Astrocyte (in vitro differentiated cells and primary cell): ENCODE measurements around the gene IL5RA. TPM values are rescaled to one million over a fixed set of nuclear protein-coding genes. Genes with fewer than 3 reads are reported as not detected.

ENCODE experiments used
- DNase-seq: peaks from one replicate; pipeline ENCODE4 v3.0.0-alpha.2; 2010; ENCODE audit warnings: low read depth
- FAIRE-seq: peaks from 2 replicates; lab custom pipeline; 2011; peaks lifted over from hg19 to GRCh38; lab: Jason Lieb, UNC
- H2AFZ ChIP-seq: 2 replicates; pipeline ENCODE4 v1.6.0; 2012; ENCODE audit warnings: low read depth, low read length, inconsistent platforms
- H3K27ac ChIP-seq: 2 replicates; pipeline ENCODE4 v1.5.1; 2011; ENCODE audit warnings: low read depth, low read length, inconsistent platforms
- H3K27me3 ChIP-seq: 2 replicates; pipeline ENCODE4 v1.6.0; 2011; ENCODE audit warnings: low read length, inconsistent platforms; ENCODE audit not compliant: insufficient read depth
- H3K36me3 ChIP-seq: 2 replicates; pipeline ENCODE4 v1.5.1; 2011; ENCODE audit warnings: low read length, inconsistent platforms; ENCODE audit not compliant: insufficient read depth
- H3K4me1 ChIP-seq: 2 replicates; pipeline ENCODE4 v1.5.1; 2011; ENCODE audit warnings: low read length, inconsistent platforms; ENCODE audit not compliant: insufficient read depth
- H3K4me2 ChIP-seq: 2 replicates; pipeline ENCODE4 v1.6.0; 2012; ENCODE audit warnings: low read length, inconsistent platforms
- H3K4me3 ChIP-seq: 2 replicates; pipeline ENCODE4 v1.5.1; 2011; ENCODE audit warnings: low read depth, mild to moderate bottlenecking, low read length, inconsistent platforms; ENCODE audit not compliant: insufficient read depth
- H3K79me2 ChIP-seq: 2 replicates; pipeline ENCODE4 v1.6.0; 2012; ENCODE audit warnings: mild to moderate bottlenecking, low read length, inconsistent platforms; ENCODE audit not compliant: insufficient read depth
- H3K9ac ChIP-seq: 2 replicates; pipeline ENCODE4 v1.6.0; 2012; ENCODE audit warnings: mild to moderate bottlenecking, low read length, inconsistent platforms
- H3K9me3 ChIP-seq: 2 replicates; pipeline ENCODE4 v1.5.1; 2012; ENCODE audit warnings: low read depth, mild to moderate bottlenecking, low read length, inconsistent platforms; ENCODE audit not compliant: insufficient read depth
- H4K20me1 ChIP-seq: 2 replicates; pipeline ENCODE4 v1.6.0; 2012; ENCODE audit warnings: low read length, inconsistent platforms; ENCODE audit not compliant: insufficient read depth
- H3K27ac Mint-ChIP-seq: one replicate; pipeline ENCODE4 v1.8.0; 2021; ENCODE audit warnings: mild to moderate bottlenecking, mixed read lengths; ENCODE audit not compliant: unreplicated experiment
- H3K27me3 Mint-ChIP-seq: one replicate; pipeline ENCODE4 v1.8.0; 2021; ENCODE audit warnings: low read depth, mixed read lengths; ENCODE audit not compliant: unreplicated experiment
- H3K36me3 Mint-ChIP-seq: one replicate; pipeline ENCODE4 v1.8.0; 2021; ENCODE audit warnings: low read depth, mixed read lengths; ENCODE audit not compliant: unreplicated experiment
- H3K4me1 Mint-ChIP-seq: one replicate; pipeline ENCODE4 v1.8.0; 2021; ENCODE audit warnings: low read depth, mixed read lengths; ENCODE audit not compliant: unreplicated experiment
- H3K4me3 Mint-ChIP-seq: one replicate; pipeline ENCODE4 v1.8.0; 2021; ENCODE audit warnings: mild to moderate bottlenecking, moderate library complexity, mixed read lengths; ENCODE audit not compliant: unreplicated experiment
- H3K9me3 Mint-ChIP-seq: one replicate; pipeline ENCODE4 v1.8.0; 2021; ENCODE audit warnings: mild to moderate bottlenecking, mixed read lengths; ENCODE audit not compliant: unreplicated experiment
- CTCF ChIP-seq: IDR thresholded peaks from 2 replicates; pipeline ENCODE4 v1.5.1; 2011; ENCODE audit warnings: low read depth, mild to moderate bottlenecking, inconsistent platforms, low read length, moderate library complexity; ENCODE audit not compliant: insufficient read depth
- EZH2 ChIP-seq: IDR thresholded peaks from 2 replicates; pipeline ENCODE4 v1.6.1; 2012; ENCODE audit warnings: mild to moderate bottlenecking, low read length, inconsistent platforms; ENCODE audit not compliant: insufficient read depth
- total RNA-seq: library from RNA; stranded (reverse); gene quantifications from 2 replicates; pipeline ENCODE4 v1.2.1, GENCODE V29; 2021

The IL5RA gene
- total RNA-seq, 1 donor from 2014 or later: not detected

DNA sequence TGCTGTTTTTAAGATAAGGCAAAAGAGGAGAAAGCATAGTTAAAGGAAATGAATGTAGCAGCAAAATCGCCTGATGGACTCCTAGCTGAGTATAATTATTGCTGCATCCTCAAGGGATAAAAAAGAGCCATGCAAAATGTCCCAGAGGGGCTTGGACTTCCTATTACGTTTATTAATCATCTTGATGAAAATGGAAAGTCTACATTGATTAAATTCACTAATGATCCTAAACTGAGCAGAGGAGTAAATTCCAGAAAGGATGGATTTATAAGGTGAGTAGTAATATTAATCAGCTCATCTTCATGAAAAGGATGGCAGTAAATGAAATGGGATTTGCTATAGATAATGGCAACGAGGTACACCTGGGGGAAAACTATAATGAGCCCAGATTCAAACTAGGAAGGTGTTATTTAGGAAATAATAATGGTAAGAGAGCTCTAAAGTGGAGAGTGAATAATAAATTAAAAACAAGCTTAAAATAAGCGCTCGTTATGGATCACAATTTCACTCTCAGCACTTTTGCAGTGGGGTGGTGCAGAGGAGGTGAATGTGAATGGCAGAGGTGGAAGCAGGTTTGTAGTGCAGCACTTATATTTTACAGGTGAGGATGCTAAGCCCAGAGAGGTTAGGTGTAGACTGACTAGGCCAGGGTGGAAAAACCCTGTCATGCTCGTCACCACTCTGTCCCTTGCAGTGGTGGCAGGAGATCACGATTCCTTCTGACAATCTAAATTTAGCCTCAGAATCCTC lies 22.3 kb downstream of the IL5RA start:
- peaks cover 8% of the 10 kb centered on the region for H3K9me3 Mint-ChIP-seq
- H3K27ac ChIP-seq: no peak overlapping the region
- no peak overlapping the region for H3K4me2 ChIP-seq
- H3K4me3 Mint-ChIP-seq: no peak overlapping the region
- no peaks in the 10 kb centered on the region for H3K4me1 ChIP-seq
- H3K27me3 Mint-ChIP-seq: no peaks in the 10 kb centered on the region
- no peaks in the 10 kb centered on the region for H3K36me3 Mint-ChIP-seq
- TF ChIP-seq EZH2: no peak
- no peak for TF ChIP-seq CTCF
- no peak overlapping the region for H3K27ac Mint-ChIP-seq
- no peaks in the 10 kb centered on the region for H4K20me1 ChIP-seq
- H3K4me3 ChIP-seq: no peak overlapping the region
- H2AFZ ChIP-seq: no peak overlapping the region
- H3K36me3 ChIP-seq: no peaks in the 10 kb centered on the region
- H3K9ac ChIP-seq: no peak overlapping the region
- no peak for DNase-seq
- no peaks in the 10 kb centered on the region for H3K9me3 ChIP-seq
- no peaks in the 10 kb centered on the region for H3K79me2 ChIP-seq
- no peaks in the 10 kb centered on the region for H3K4me1 Mint-ChIP-seq
- no peak for FAIRE-seq
- no peaks in the 10 kb centered on the region for H3K27me3 ChIP-seq

GRCh38 chr3:3087279-3087678 lies 22.9 kb downstream of the IL5RA start:
- FAIRE-seq (no peak), DNase-seq (no peak)
- Mint-ChIP-seq H3K9me3 (peaks cover 8% of the 10 kb centered on the region), H3K36me3 (no peaks in the 10 kb centered on the region), H3K4me3 (no peak overlapping the region), H3K27ac (no peak overlapping the region), H3K4me1 (no peaks in the 10 kb centered on the region), H3K27me3 (no peaks in the 10 kb centered on the region)
- Histone ChIP-seq H3K4me1 (no peaks in the 10 kb centered on the region), H3K9me3 (no peaks in the 10 kb centered on the region), H3K27me3 (no peaks in the 10 kb centered on the region), H4K20me1 (no peaks in the 10 kb centered on the region), H2AFZ (no peak overlapping the region), H3K4me2 (no peak overlapping the region), H3K4me3 (no peak overlapping the region), H3K36me3 (no peaks in the 10 kb centered on the region), H3K27ac (no peak overlapping the region), H3K9ac (no peak overlapping the region), H3K79me2 (no peaks in the 10 kb centered on the region)
- TF ChIP-seq EZH2: no peak
- no peak for TF ChIP-seq CTCF

- FAIRE-seq (no peak), DNase-seq (no peak)
- peaks cover 6% of the 10 kb centered on the region for H3K9me3 Mint-ChIP-seq
- no peaks in the 10 kb centered on the region for H3K36me3 Mint-ChIP-seq
- H3K27me3 Mint-ChIP-seq: no peaks in the 10 kb centered on the region
- Histone ChIP-seq H4K20me1 (no peaks in the 10 kb centered on the region), H3K4me1 (no peaks in the 10 kb centered on the region), H3K9me3 (no peaks in the 10 kb centered on the region), H3K4me3 (no peak overlapping the region), H3K27ac (no peak overlapping the region), H3K36me3 (no peaks in the 10 kb centered on the region), H3K27me3 (no peaks in the 10 kb centered on the region), H3K79me2 (no peaks in the 10 kb centered on the region), H3K9ac (no peak overlapping the region), H2AFZ (no peak overlapping the region), H3K4me2 (no peak overlapping the region)
- H3K27ac Mint-ChIP-seq: no peak overlapping the region
- TF ChIP-seq CTCF (no peak), EZH2 (no peak)
- no peak overlapping the region for H3K4me3 Mint-ChIP-seq
- no peaks in the 10 kb centered on the region for H3K4me1 Mint-ChIP-seq
Observed at GRCh38 chr3:3086239-3086638, 23.9 kb downstream of the IL5RA start.
